Endothelial cell of umbilical vein (primary cell): ENCODE results near the gene CDK15. TPM values are rescaled to one million over a fixed set of nuclear protein-coding genes. Genes with fewer than 3 reads are reported as not detected.

Source experiments
- BruUV-seq: library from RNA; stranded (reverse); fragments of 400-500 nt; replicated peaks from 2 replicates; lab custom pipeline; 2021; lab: Mats Ljungman, UMichigan
- CTCF ChIA-PET: fragments of 300-600, 350-600 bp; sonication (Branson Sonifier 250); formaldehyde crosslinking; loops from one replicate; lab custom pipeline; 2021; ENCODE audit warnings: antibody characterized with exemption, inconsistent platforms; lab: Charles Lee
- POLR2A ChIA-PET: fragments of 300-600, 350-600 bp; sonication (Branson Sonifier 250); formaldehyde crosslinking; loops from one replicate; lab custom pipeline; 2021; ENCODE audit warnings: antibody characterized with exemption, inconsistent platforms; lab: Charles Lee
- DNase-seq: peaks from one replicate; pipeline ENCODE4 v3.0.0-alpha.2; 2011; ENCODE audit warnings: low read depth, low spot score
- FAIRE-seq: peaks from 2 replicates; lab custom pipeline; 2011; peaks lifted over from hg19 to GRCh38; lab: Jason Lieb, UNC
- H2AFZ ChIP-seq: 2 replicates; pipeline ENCODE4 v1.6.0; 2012; ENCODE audit warnings: low read depth, low read length, control low read depth, inconsistent platforms
- H3K27ac ChIP-seq: 2 replicates; pipeline ENCODE4 v1.5.1; 2011; ENCODE audit warnings: low read depth, mild to moderate bottlenecking, control low read depth, low read length, moderate library complexity; ENCODE audit not compliant: insufficient read depth
- H3K27me3 ChIP-seq, 2 experiments: 2 replicates each; pipeline versions ENCODE4 v1.6.0 to v1.6.1; 2011; ENCODE audit warnings: low read length in 2 of 2, mixed read lengths in 1 of 2; ENCODE audit not compliant: control insufficient read depth in 2 of 2, insufficient read depth in 2 of 2
- H3K36me3 ChIP-seq, 2 experiments: 2 replicates in 1 of 2; 3 replicates in 1 of 2; pipeline ENCODE4 v1.5.1; 2011; ENCODE audit warnings: low read length in 2 of 2, mild to moderate bottlenecking in 1 of 2, moderate library complexity in 1 of 2; ENCODE audit not compliant: control insufficient read depth in 2 of 2, insufficient read depth in 2 of 2; ENCODE audit errors: extremely low read depth in 1 of 2
- H3K4me1 ChIP-seq: 3 replicates; pipeline ENCODE4 v1.5.1; 2011; ENCODE audit warnings: mild to moderate bottlenecking, low read length; ENCODE audit not compliant: control insufficient read depth, insufficient read depth; ENCODE audit errors: extremely low read depth
- H3K4me2 ChIP-seq: 2 replicates; pipeline ENCODE4 v1.6.1; 2011; ENCODE audit warnings: low read length, control low read depth, mixed read lengths; ENCODE audit not compliant: insufficient read depth
- H3K4me3 ChIP-seq, 3 experiments: fragments of 200-600 bp in 1 of 3; sonication (generic), shearing (Covaris generic) in 1 of 3; replicated peaks in 1 of 3; 2 replicates each; pipeline ENCODE4 v1.5.1; 2011 to 2016; ENCODE audit warnings: control low read depth in 3 of 3, low read length in 3 of 3, mild to moderate bottlenecking in 2 of 3, inconsistent platforms in 1 of 3, low read depth in 1 of 3, moderate library complexity in 1 of 3; ENCODE audit not compliant: insufficient read depth in 1 of 3
- H3K79me2 ChIP-seq: 2 replicates; pipeline ENCODE4 v1.6.0; 2012; ENCODE audit warnings: low read length, inconsistent platforms; ENCODE audit not compliant: control insufficient read depth, insufficient read depth
- H3K9ac ChIP-seq: replicated peaks from 2 replicates; pipeline ENCODE3; 2011; ENCODE audit warnings: low read length, control low read depth; ENCODE audit not compliant: insufficient read depth; ENCODE audit errors: extremely low read depth
- H3K9me1 ChIP-seq: replicated peaks from 3 replicates; pipeline ENCODE4 v1.6.0; 2011; ENCODE audit warnings: mild to moderate bottlenecking, low read length; ENCODE audit not compliant: control insufficient read depth, insufficient read depth; ENCODE audit errors: extremely low read depth
- H3K9me3 ChIP-seq: replicated peaks from 2 replicates; pipeline ENCODE4 v1.5.1; 2012; ENCODE audit warnings: low read length, inconsistent platforms; ENCODE audit not compliant: control insufficient read depth, insufficient read depth
- H4K20me1 ChIP-seq: replicated peaks from 2 replicates; pipeline ENCODE3; 2011; ENCODE audit warnings: mild to moderate bottlenecking, low read length; ENCODE audit not compliant: control insufficient read depth, insufficient read depth; ENCODE audit errors: extremely low read depth
- CTCF ChIP-seq, 2 donors: IDR thresholded peaks; 1 replicate in 1 of 2; 2 replicates in 1 of 2; pipeline ENCODE4 v1.5.1; 2011; ENCODE audit warnings: low read length in 2 of 2, mild to moderate bottlenecking in 2 of 2, moderate library complexity in 2 of 2, control low read depth in 1 of 2, inconsistent platforms in 1 of 2, low read depth in 1 of 2; ENCODE audit not compliant: insufficient read depth in 1 of 2; ENCODE audit errors: extremely low read depth in 1 of 2
- EZH2 ChIP-seq: IDR thresholded peaks from 2 replicates; pipeline ENCODE4 v1.6.1; 2012; ENCODE audit warnings: borderline replicate concordance, low read depth, mild to moderate bottlenecking, moderate library complexity, low read length, inconsistent platforms; ENCODE audit not compliant: severe bottlenecking
- FOS ChIP-seq: IDR thresholded peaks from 2 replicates; pipeline ENCODE4 v1.6.1; 2011; ENCODE audit warnings: mild to moderate bottlenecking, low read length, moderate library complexity, borderline replicate concordance; ENCODE audit not compliant: insufficient read depth
- GATA2 ChIP-seq: IDR thresholded peaks from 2 replicates; pipeline ENCODE4 v1.7.0; 2011; ENCODE audit warnings: low read depth, mild to moderate bottlenecking, moderate library complexity, mixed read lengths, low read length; ENCODE audit not compliant: insufficient read length, insufficient read depth
- JUN ChIP-seq: IDR thresholded peaks from 2 replicates; pipeline ENCODE4 v1.6.1; 2011; ENCODE audit warnings: borderline replicate concordance, low read depth; ENCODE audit not compliant: insufficient read length, insufficient read depth
- MAX ChIP-seq: IDR thresholded peaks from 2 replicates; pipeline ENCODE4 v1.6.1; 2011; ENCODE audit not compliant: insufficient read depth, insufficient read length
- MYC ChIP-seq: IDR thresholded peaks from one replicate; pipeline ENCODE4 v1.6.1; 2011; ENCODE audit warnings: mild to moderate bottlenecking, low read depth, low read length
- POLR2A ChIP-seq: IDR thresholded peaks from 2 replicates; pipeline ENCODE4 v1.6.1; 2012; ENCODE audit warnings: low read depth, mild to moderate bottlenecking, control low read depth, low read length
- POLR2AphosphoS5 ChIP-seq: IDR thresholded peaks from 2 replicates; pipeline ENCODE4 v1.6.1; 2012; ENCODE audit warnings: low read depth, mild to moderate bottlenecking, control low read depth, low read length, moderate library complexity; ENCODE audit not compliant: insufficient read depth
- dilution Hi-C: fragments of 300-500 bp; cut with MboI; formaldehyde crosslinking; loops from one replicate; pipeline ENCODE4 v1.15.0; 2019; ENCODE audit warnings: low sequenced_read_pairs; ENCODE audit not compliant: extremely low pct_ligation_motif_present
- intact Hi-C: fragments of 100-400 bp; cut with micrococcal nuclease; formaldehyde crosslinking; loops from one replicate; pipeline ENCODE4 v1.10.0; 2022
- polyA plus RNA-seq, 4 experiments: library from polyadenylated mRNA; depleted of rRNA in 3 of 4; stranded (reverse) in 3 of 4; unstranded in 1 of 4; fragments of >200 nt; gene quantifications; 2 replicates each; pipeline versions ENCODE4 v1.2.1 to v1.2.3, GENCODE V29; 2011 to 2012; ENCODE audit warnings: missing spikeins in 1 of 4
- total RNA-seq: library from RNA; stranded (reverse); gene quantifications from 2 replicates; pipeline ENCODE4 v1.2.3, GENCODE V29; 2021

CDK15 gene
- total and polyA plus RNA-seq, 2 donors (not counting 3 experiments of a cell fraction or from before 2014, with no cell fraction given): not detected

- peaks cover 14% of the 10 kb centered on the region for H3K4me1 ChIP-seq
- H3K4me3 ChIP-seq: no peak overlapping the region
- no peak overlapping the region for H2AFZ ChIP-seq
- no TSS peak for BruUV-seq
- no peak for DNase-seq
- no peak overlapping the region for H3K4me2 ChIP-seq
- H3K27me3 ChIP-seq: peaks cover 2% of the 10 kb centered on the region in 2 experiments
- H3K9ac ChIP-seq: no peak overlapping the region
- no peak overlapping the region for H3K27ac ChIP-seq
- H3K9me3 ChIP-seq: no peaks in the 10 kb centered on the region
- no peaks in the 10 kb centered on the region for H3K9me1 ChIP-seq
- H3K36me3 ChIP-seq: no peaks in the 10 kb centered on the region
- FAIRE-seq: no peak
- no peaks in the 10 kb centered on the region for H3K79me2 ChIP-seq
- CTCF ChIA-PET: interaction anchor here (0.9 to 1.6 kb wide), 4 partner anchors 86 to 385 kb away, joined by 3 to 7 read pairs (median 3); no protein-coding TSS in a partner anchor
- H4K20me1 ChIP-seq: no peaks in the 10 kb centered on the region
- intact Hi-C loops: loop anchor here (10.0 kb wide), 1 partner anchor 241 kb away; the partner anchor contains the start of gene FZD7
- POLR2A ChIA-PET: no interaction called here
- dilution Hi-C loops: no loop called here
- TF ChIP-seq JUN (no peak), EZH2 (no peak), POLR2AphosphoS5 (no peak), FOS (no peak), GATA2 (no peak), MAX (no peak), POLR2A (no peak), MYC (no peak), CTCF (IDR thresholded peaks at IDR 0.05; ENCODE audit: extremely low read depth in 1 of 2, insufficient read depth in 1 of 2, low read depth in 1 of 2, low read length in 2 of 2) (no peak)
Observed at GRCh38 chr2:201794294-201794693, 12.0 kb upstream of the CDK15 start.
